ENCODE data around the gene UBE3C.

DNA sequence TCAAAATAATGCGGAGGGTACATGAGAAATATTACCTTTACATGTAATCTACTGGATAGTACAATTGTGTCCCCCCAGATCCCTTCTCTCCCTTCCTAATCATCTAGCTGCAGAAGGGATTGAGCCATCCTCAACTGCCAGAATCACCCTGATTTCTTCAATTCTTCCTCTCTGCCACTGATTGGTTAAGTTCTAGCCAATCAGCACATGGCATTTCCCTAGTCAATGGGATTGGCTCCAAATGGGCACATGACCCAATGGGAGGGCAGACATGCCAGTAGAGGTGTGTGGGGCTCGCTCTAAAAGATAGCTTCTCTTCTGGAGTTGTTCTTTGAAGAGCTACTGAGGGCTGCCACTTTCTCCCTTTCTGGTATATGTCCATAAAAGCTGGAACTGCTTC is 20.9 kb upstream of the UBE3C start:
- TF ChIP-seq PCBP2 (IDR thresholded peaks at IDR 0.05; ENCODE audit: low read depth, low read length, poor library complexity, severe bottlenecking) (no peak), FOXM1 (IDR thresholded peaks at IDR 0.05; ENCODE audit: low read depth) (no peak), FOXM1 (CRISPR knock-in tag; IDR thresholded peaks at IDR 0.05; ENCODE audit: low read depth) (no peak), TAF1 (IDR thresholded peaks at IDR 0.05; ENCODE audit: control insufficient read depth, extremely low read depth, insufficient read depth, low read length, severe bottlenecking) (no peak), JUND (IDR thresholded peaks at IDR 0.05; ENCODE audit: borderline replicate concordance, low read depth, low read length) (no peak), JUND (tag; IDR thresholded peaks at IDR 0.05; ENCODE audit: borderline replicate concordance, low read depth, low read length) (no peak), RFX5 (IDR thresholded peaks at IDR 0.05; ENCODE audit: low read depth, low read length) (no peak), HDAC2 (IDR thresholded peaks at IDR 0.05) (no peak), PHF20 (IDR thresholded peaks at IDR 0.05; ENCODE audit: partially characterized antibody) (no peak), MYNN (IDR thresholded peaks at IDR 0.05) (no peak), MYNN (CRISPR knock-in tag; IDR thresholded peaks at IDR 0.05) (no peak), ZSCAN32 (CRISPR knock-in tag; IDR thresholded peaks at IDR 0.05) (no peak), EP300 (IDR thresholded peaks at IDR 0.05; ENCODE audit: low read length) (no peak)
- TF ChIP-seq, protein P1, sequence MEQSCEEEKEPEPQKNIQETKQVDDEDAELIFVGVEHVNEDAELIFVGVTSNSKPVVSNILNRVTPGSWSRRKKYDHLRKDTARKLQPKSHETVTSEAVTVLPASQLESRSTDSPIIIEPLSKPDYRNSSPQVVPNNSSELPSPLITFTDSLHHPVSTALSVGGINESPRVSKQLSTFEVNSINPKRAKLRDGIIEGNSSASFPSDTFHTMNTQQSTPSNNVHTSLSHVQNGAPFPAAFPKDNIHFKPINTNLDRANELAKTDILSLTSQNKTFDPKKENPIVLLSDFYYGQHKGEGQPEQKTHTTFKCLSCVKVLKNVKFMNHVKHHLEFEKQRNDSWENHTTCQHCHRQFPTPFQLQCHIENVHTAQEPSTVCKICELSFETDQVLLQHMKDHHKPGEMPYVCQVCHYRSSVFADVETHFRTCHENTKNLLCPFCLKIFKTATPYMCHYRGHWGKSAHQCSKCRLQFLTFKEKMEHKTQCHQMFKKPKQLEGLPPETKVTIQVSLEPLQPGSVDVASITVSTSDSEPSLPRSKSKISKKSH (CRISPR knock-in tag; IDR thresholded peaks at IDR 0.05) = no peak
- TF ChIP-seq, protein P2, sequence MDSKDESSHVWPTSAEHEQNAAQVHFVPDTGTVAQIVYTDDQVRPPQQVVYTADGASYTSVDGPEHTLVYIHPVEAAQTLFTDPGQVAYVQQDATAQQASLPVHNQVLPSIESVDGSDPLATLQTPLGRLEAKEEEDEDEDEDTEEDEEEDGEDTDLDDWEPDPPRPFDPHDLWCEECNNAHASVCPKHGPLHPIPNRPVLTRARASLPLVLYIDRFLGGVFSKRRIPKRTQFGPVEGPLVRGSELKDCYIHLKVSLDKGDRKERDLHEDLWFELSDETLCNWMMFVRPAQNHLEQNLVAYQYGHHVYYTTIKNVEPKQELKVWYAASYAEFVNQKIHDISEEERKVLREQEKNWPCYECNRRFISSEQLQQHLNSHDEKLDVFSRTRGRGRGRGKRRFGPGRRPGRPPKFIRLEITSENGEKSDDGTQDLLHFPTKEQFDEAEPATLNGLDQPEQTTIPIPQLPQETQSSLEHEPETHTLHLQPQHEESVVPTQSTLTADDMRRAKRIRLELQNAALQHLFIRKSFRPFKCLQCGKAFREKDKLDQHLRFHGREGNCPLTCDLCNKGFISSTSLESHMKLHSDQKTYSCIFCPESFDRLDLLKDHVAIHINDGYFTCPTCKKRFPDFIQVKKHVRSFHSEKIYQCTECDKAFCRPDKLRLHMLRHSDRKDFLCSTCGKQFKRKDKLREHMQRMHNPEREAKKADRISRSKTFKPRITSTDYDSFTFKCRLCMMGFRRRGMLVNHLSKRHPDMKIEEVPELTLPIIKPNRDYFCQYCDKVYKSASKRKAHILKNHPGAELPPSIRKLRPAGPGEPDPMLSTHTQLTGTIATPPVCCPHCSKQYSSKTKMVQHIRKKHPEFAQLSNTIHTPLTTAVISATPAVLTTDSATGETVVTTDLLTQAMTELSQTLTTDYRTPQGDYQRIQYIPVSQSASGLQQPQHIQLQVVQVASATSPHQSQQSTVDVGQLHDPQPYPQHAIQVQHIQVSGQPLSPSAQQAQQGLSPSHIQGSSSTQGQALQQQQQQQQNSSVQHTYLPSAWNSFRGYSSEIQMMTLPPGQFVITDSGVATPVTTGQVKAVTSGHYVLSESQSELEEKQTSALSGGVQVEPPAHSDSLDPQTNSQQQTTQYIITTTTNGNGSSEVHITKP (IDR thresholded peaks at IDR 0.05; ENCODE audit: partially characterized antibody) = no peak
- TF ChIP-seq, protein P3, sequence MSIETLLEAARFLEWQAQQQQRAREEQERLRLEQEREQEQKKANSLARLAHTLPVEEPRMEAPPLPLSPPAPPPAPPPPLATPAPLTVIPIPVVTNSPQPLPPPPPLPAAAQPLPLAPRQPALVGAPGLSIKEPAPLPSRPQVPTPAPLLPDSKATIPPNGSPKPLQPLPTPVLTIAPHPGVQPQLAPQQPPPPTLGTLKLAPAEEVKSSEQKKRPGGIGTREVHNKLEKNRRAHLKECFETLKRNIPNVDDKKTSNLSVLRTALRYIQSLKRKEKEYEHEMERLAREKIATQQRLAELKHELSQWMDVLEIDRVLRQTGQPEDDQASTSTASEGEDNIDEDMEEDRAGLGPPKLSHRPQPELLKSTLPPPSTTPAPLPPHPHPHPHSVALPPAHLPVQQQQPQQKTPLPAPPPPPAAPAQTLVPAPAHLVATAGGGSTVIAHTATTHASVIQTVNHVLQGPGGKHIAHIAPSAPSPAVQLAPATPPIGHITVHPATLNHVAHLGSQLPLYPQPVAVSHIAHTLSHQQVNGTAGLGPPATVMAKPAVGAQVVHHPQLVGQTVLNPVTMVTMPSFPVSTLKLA (conservative IDR thresholded peaks at IDR 0.05) = no peak
- TF ChIP-seq, protein P4, sequence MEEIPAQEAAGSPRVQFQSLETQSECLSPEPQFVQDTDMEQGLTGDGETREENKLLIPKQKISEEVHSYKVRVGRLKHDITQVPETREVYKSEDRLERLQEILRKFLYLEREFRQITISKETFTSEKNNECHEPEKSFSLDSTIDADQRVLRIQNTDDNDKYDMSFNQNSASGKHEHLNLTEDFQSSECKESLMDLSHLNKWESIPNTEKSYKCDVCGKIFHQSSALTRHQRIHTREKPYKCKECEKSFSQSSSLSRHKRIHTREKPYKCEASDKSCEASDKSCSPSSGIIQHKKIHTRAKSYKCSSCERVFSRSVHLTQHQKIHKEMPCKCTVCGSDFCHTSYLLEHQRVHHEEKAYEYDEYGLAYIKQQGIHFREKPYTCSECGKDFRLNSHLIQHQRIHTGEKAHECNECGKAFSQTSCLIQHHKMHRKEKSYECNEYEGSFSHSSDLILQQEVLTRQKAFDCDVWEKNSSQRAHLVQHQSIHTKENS (CRISPR knock-in tag; IDR thresholded peaks at IDR 0.05) = no peak

Measured in K562 (cell line).